ENCODE results near the gene LARP1B. TPM values are rescaled to one million over a fixed set of nuclear protein-coding genes. Genes with fewer than 3 reads are reported as not detected.
"Not testable (repeated sequence)": the region's sequence is repeated elsewhere in the genome, so short reads cannot be mapped to it uniquely, and the experiment has no call there.

The LARP1B gene
- total RNA-seq, 4 donors from 2014 or later: 35.1 to 49.2 (median 40.1) TPM

DNA sequence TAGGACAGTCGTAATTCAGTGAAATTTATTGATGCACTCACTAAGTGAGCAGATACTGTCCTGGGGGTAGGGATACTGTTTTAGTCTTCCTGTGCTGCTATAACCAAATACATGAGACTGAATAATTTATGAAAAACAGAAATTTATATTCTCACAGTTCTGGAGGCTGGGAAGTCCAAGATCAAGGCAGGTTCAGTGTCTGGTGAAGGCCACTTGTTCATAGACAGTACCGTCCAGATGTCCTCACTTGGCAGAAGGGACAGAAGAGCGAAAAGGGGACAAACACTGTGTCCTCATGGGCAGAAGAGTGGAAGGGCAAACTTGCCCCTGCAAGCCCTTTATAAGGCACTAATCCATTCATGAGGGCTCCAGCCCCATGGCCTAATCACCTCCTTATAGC lies 180.9 kb downstream of the LARP1B start:
- Histone ChIP-seq H3K27ac (no peak overlapping the region), H3K27me3 (no peaks in the 10 kb centered on the region), H3K9me3 (no peaks in the 10 kb centered on the region), H3K36me3 (no peaks in the 10 kb centered on the region), H3K4me1 (no peaks in the 10 kb centered on the region), H3K4me3 (no peak overlapping the region)
- TF ChIP-seq EP300 (IDR thresholded peaks at IDR 0.05; ENCODE audit: low read depth) (no peak), POLR2A (IDR thresholded peaks at IDR 0.05) (no peak), POLR2AphosphoS5 (IDR thresholded peaks at IDR 0.05) (no peak)
- TF ChIP-seq, protein P1, sequence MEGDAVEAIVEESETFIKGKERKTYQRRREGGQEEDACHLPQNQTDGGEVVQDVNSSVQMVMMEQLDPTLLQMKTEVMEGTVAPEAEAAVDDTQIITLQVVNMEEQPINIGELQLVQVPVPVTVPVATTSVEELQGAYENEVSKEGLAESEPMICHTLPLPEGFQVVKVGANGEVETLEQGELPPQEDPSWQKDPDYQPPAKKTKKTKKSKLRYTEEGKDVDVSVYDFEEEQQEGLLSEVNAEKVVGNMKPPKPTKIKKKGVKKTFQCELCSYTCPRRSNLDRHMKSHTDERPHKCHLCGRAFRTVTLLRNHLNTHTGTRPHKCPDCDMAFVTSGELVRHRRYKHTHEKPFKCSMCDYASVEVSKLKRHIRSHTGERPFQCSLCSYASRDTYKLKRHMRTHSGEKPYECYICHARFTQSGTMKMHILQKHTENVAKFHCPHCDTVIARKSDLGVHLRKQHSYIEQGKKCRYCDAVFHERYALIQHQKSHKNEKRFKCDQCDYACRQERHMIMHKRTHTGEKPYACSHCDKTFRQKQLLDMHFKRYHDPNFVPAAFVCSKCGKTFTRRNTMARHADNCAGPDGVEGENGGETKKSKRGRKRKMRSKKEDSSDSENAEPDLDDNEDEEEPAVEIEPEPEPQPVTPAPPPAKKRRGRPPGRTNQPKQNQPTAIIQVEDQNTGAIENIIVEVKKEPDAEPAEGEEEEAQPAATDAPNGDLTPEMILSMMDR (IDR thresholded peaks at IDR 0.05): no peak
- no peak for DNase-seq
- intact Hi-C loops (cut with DNase I; ENCODE audit: low total_unique reads) (no loop called here), in situ Hi-C loops (cut with MboI; ENCODE audit: low pct_ligation_motif_present in 1 of 4, low pct_unique_long_range_greater_than_20kb in 1 of 4, low sequenced_read_pairs in 3 of 4) (no loop called here)
- 83 to 90% methylated on average over 2 to 3 of the region's 3 CpGs for WGBS, 2 donors (ENCODE audit: low coverage in 1 of 2)

DNA sequence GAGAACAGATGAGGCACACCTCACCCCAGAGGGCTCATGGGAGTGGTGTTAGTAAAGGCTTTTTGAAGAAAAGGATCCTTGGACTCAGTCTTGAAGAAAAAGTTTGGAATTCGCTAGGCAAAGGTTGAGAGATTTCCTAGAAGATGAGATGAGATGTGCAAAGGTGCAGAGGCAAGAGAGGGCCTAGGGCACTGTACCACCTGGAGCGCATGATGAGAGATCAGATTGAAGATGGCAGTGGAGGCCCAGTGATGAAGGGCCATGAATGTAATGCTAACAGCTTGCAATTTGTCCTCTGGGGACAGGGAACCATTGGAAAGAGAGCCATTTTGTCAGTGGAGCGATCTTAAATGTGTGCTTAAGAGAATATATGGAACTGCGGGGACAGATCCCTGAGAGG lies 181.5 kb downstream of the LARP1B start:
- Histone ChIP-seq H3K27me3 (no peaks in the 10 kb centered on the region), H3K27ac (no peak overlapping the region), H3K4me1 (no peaks in the 10 kb centered on the region), H3K4me3 (no peak overlapping the region), H3K9me3 (no peaks in the 10 kb centered on the region), H3K36me3 (no peaks in the 10 kb centered on the region)
- in situ Hi-C loops (cut with MboI; ENCODE audit: low pct_ligation_motif_present in 1 of 4, low pct_unique_long_range_greater_than_20kb in 1 of 4, low sequenced_read_pairs in 3 of 4): no loop called here
- 79 to 94% methylated on average over 2 to 4 of the region's 4 CpGs for WGBS, 2 donors (ENCODE audit: low coverage in 1 of 2)
- TF ChIP-seq, protein P1 (IDR thresholded peaks at IDR 0.05): no peak
- TF ChIP-seq EP300 (IDR thresholded peaks at IDR 0.05; ENCODE audit: low read depth) (no peak), POLR2A (IDR thresholded peaks at IDR 0.05) (no peak), POLR2AphosphoS5 (IDR thresholded peaks at IDR 0.05) (no peak)
- intact Hi-C loops (cut with DNase I; ENCODE audit: low total_unique reads): no loop called here
- no peak for DNase-seq

DNA sequence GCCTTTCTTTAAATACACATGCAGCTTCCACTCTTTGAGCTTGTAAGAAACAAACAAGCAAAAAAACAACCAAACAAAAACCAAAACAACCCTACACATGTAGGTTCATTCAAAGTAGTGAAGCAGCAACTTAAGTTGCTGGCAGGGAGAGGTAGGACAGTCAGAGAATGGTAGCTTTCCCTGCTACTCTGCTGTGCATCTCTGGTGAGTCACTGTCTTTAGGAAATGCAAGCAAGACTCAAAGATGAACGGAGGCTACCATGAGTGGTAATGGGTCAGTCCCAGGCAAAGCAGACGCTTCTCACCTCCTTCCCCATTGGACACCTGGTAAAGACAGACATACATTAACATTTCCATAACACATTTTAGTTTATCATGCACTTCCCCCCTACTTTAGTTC lies 183.3 kb downstream of the LARP1B start:
- no peak for TF ChIP-seq POLR2A (IDR thresholded peaks at IDR 0.05)
- no peak for TF ChIP-seq POLR2AphosphoS5 (IDR thresholded peaks at IDR 0.05)
- TF ChIP-seq, protein P1 (IDR thresholded peaks at IDR 0.05): no peak
- TF ChIP-seq EP300 (IDR thresholded peaks at IDR 0.05; ENCODE audit: low read depth): no peak
- intact Hi-C loops (cut with DNase I; ENCODE audit: low total_unique reads) (no loop called here), in situ Hi-C loops (cut with MboI; ENCODE audit: low pct_ligation_motif_present in 1 of 4, low pct_unique_long_range_greater_than_20kb in 1 of 4, low sequenced_read_pairs in 3 of 4) (no loop called here)
- no peak overlapping the region for H3K4me3 ChIP-seq
- 88 to 100% methylated on average over 1 to 2 of the region's 2 CpGs for WGBS, 2 donors (ENCODE audit: low coverage in 1 of 2)
- H3K4me1 ChIP-seq: no peaks in the 10 kb centered on the region
- H3K9me3 ChIP-seq: peaks cover 0 to 5% of the 10 kb centered on the region in 2 donors
- no peaks in the 10 kb centered on the region for H3K36me3 ChIP-seq
- H3K27me3 ChIP-seq: no peaks in the 10 kb centered on the region
- no peak for DNase-seq
- no peak overlapping the region for H3K27ac ChIP-seq

DNA sequence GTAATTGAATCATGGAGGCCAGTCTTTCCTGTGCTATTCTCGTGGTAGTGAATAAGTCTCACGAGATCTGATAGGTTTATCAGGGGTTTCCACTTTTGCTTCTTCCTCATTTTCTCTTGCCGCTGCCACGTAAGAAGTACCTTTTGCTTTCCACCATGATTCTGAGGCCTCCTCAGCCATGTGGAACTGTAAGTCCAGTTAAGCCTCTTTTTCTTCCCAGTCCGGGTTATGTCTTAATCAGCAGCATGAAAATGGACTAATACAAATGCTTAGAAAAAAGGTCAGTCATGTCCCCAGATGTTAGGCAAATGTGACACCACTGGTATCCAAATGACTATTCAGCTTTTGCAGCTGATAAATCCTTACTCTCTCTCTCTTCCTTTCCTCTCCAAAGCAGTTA lies 184.3 kb downstream of the LARP1B start:
- 76 to 88% methylated on average over 5 of the region's 5 CpGs for WGBS, 2 donors (ENCODE audit: low coverage in 1 of 2)
- peaks cover 0 to 15% of the 10 kb centered on the region in 2 donors for H3K9me3 ChIP-seq
- in situ Hi-C loops (cut with MboI; ENCODE audit: low pct_ligation_motif_present in 1 of 4, low pct_unique_long_range_greater_than_20kb in 1 of 4, low sequenced_read_pairs in 3 of 4); H3K36me3 ChIP-seq; DNase-seq; H3K27me3 ChIP-seq; H3K4me1 ChIP-seq; H3K27ac ChIP-seq; H3K4me3 ChIP-seq; intact Hi-C loops (cut with DNase I; ENCODE audit: low total_unique reads): not testable (repeated sequence)

DNA sequence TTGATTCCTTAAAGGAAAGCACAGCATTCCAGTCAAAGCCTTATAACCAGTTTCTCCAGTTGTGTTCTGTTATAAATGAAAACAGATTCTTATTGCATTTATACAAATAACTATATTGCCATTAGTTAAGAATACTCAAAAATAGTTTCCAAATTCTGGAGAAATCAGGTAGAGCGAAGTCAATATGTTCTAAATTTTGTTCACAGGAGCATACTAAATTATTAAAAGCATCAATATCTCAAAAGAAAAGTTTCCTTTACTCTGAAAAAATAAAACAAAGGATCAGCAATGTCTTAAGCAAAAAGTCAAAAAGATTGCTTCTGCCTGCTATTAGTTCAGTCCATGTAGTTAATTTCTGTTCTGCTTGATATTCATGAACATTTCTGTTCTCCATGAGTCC lies 186.8 kb downstream of the LARP1B start:
- Histone ChIP-seq H3K4me3 (no peak overlapping the region), H3K4me1 (no peaks in the 10 kb centered on the region), H3K27me3 (no peaks in the 10 kb centered on the region), H3K36me3 (no peaks in the 10 kb centered on the region), H3K9me3 (peaks cover 0 to 16% of the 10 kb centered on the region in 2 donors), H3K27ac (no peak overlapping the region)
- no peak for DNase-seq
- TF ChIP-seq EP300 (IDR thresholded peaks at IDR 0.05; ENCODE audit: low read depth) (no peak), POLR2AphosphoS5 (IDR thresholded peaks at IDR 0.05) (no peak), POLR2A (IDR thresholded peaks at IDR 0.05) (no peak)
- TF ChIP-seq, protein P1 (IDR thresholded peaks at IDR 0.05): no peak
- intact Hi-C loops (cut with DNase I; ENCODE audit: low total_unique reads) (no loop called here), in situ Hi-C loops (cut with MboI; ENCODE audit: low pct_ligation_motif_present in 1 of 4, low pct_unique_long_range_greater_than_20kb in 1 of 4, low sequenced_read_pairs in 3 of 4) (no loop called here)
- WGBS, 2 donors (ENCODE audit: low coverage in 1 of 2): 91 to 93% methylated on average over 1 of the region's 1 CpG

All from transverse colon (tissue), 4 donors.